T-cell (primary cell): ENCODE measurements around the gene CTDP1. TPM values are rescaled to one million over a fixed set of nuclear protein-coding genes. Genes with fewer than 3 reads are reported as not detected.
"Not testable (repeated sequence)": the region's sequence is repeated elsewhere in the genome, so short reads cannot be mapped to it uniquely, and the experiment has no call there.

ENCODE experiments used
- ATAC-seq, 4 experiments: fragments of 200-7000 bp in 3 of 4; fragments of 150-1000 bp in 1 of 4; cut with Tn5 transposase; replicated peaks in 1 of 4; 1 replicate in 3 of 4; 2 replicates in 1 of 4; pipeline ENCODE4 v1.10.0; 2021; ENCODE audit warnings: moderate library complexity in 3 of 4, mild to moderate bottlenecking in 2 of 4, moderate number of reproducible peaks in 1 of 4
- CTCF ChIA-PET, 2 donors: fragments of 300-600 bp; sonication (Branson Sonifier 250); formaldehyde crosslinking; loops; one replicate each; lab custom pipeline; 2022; ENCODE audit warnings: antibody characterized with exemption in 2 of 2; lab: Charles Lee
- POLR2A ChIA-PET, 2 donors: fragments of 300-600 bp; sonication (Branson Sonifier 250); formaldehyde crosslinking; loops; one replicate each; lab custom pipeline; 2022; ENCODE audit warnings: antibody characterized with exemption in 2 of 2; lab: Charles Lee
- DNase-seq, 35 experiments: peaks; one replicate each; pipeline versions ENCODE4 v3.0.0 to v3.0.0-alpha.2; 2013 to 2023
- H3K27ac ChIP-seq: one replicate; pipeline ENCODE4 v1.5.1; 2013; ENCODE audit warnings: low read length
- H3K27me3 ChIP-seq, 2 experiments: replicated peaks in 1 of 2; 1 replicate in 1 of 2; 2 replicates in 1 of 2; pipeline versions ENCODE4 v1.6.1 to v1.7.0; 2013; ENCODE audit warnings: low read length in 1 of 2, mixed read lengths in 1 of 2; ENCODE audit not compliant: control insufficient read depth in 2 of 2, insufficient read depth in 2 of 2; ENCODE audit errors: extremely low read depth in 1 of 2
- H3K36me3 ChIP-seq, 2 donors: 1 replicate in 1 of 2; 2 replicates in 1 of 2; pipeline versions ENCODE4 v1.6.1 to v1.7.0; 2013; ENCODE audit warnings: low read length in 1 of 2; ENCODE audit not compliant: control insufficient read depth in 2 of 2, insufficient read depth in 1 of 2; ENCODE audit errors: extremely low read depth in 1 of 2
- H3K4me1 ChIP-seq, 2 experiments: 1 replicate in 1 of 2; 2 replicates in 1 of 2; pipeline versions ENCODE4 v1.6.1 to v1.7.0; 2013; ENCODE audit warnings: low read length in 2 of 2, mixed read lengths in 1 of 2; ENCODE audit not compliant: insufficient read depth in 2 of 2, control insufficient read depth in 1 of 2; ENCODE audit errors: extremely low read depth in 1 of 2
- H3K4me3 ChIP-seq, 2 donors: 1 replicate in 1 of 2; 2 replicates in 1 of 2; pipeline versions ENCODE4 v1.5.1 to v1.7.0; 2013; ENCODE audit warnings: mild to moderate bottlenecking in 2 of 2, low read length in 1 of 2, moderate library complexity in 1 of 2; ENCODE audit not compliant: control insufficient read depth in 1 of 2; ENCODE audit errors: extremely low read depth in 1 of 2
- H3K9me3 ChIP-seq: 2 replicates; pipeline ENCODE4 v1.7.0; 2013
- H3K27ac Mint-ChIP-seq, 2 donors: one replicate each; pipeline ENCODE4 v1.8.0; 2020 to 2021; ENCODE audit warnings: mild to moderate bottlenecking in 2 of 2, mixed read lengths in 2 of 2
- H3K27me3 Mint-ChIP-seq, 2 donors: one replicate each; pipeline ENCODE4 v1.8.0; 2021 to 2022; ENCODE audit warnings: mixed read lengths in 2 of 2
- H3K36me3 Mint-ChIP-seq: one replicate; pipeline ENCODE4 v1.8.0; 2021; ENCODE audit warnings: mixed read lengths
- H3K4me1 Mint-ChIP-seq, 3 donors: one replicate each; pipeline ENCODE4 v1.8.0; 2020 to 2022; ENCODE audit warnings: mixed read lengths in 3 of 3, mild to moderate bottlenecking in 1 of 3
- H3K4me3 Mint-ChIP-seq, 3 donors: one replicate each; pipeline ENCODE4 v1.8.0; 2020 to 2022; ENCODE audit warnings: mild to moderate bottlenecking in 3 of 3, mixed read lengths in 3 of 3, moderate library complexity in 3 of 3
- H3K9me3 Mint-ChIP-seq, 3 donors: one replicate each; pipeline ENCODE4 v1.8.0; 2020 to 2022; ENCODE audit warnings: mixed read lengths in 3 of 3
- WGBS: methylation state at CpG from one replicate; pipeline ENCODE4 v1.1.5; 2013; ENCODE audit warnings: missing lambda C conversion rate; ENCODE audit not compliant: insufficient coverage; 5-methylcytosine and 5-hydroxymethylcytosine counted together
- total RNA-seq, 35 experiments: library from RNA in 6 of 35; stranded (reverse) in 6 of 35; fragments of 120-200 nt in 1 of 35; gene quantifications; one replicate each; pipeline versions ENCODE4 v1.2.1 to v1.2.4 and lab custom pipeline; 2013 to 2026

Gene CTDP1
- total RNA-seq, 5 donors from 2014 or later (not counting 1 experiment from before 2014, with no cell fraction given) = 46.3 to 78.0 (median 49.4) TPM

GRCh38 chr18:79739440-79739778, 59.8 kb downstream of the CTDP1 start:
- no peak overlapping the region for H3K4me3 ChIP-seq
- H3K27ac Mint-ChIP-seq = no peak overlapping the region
- H3K27ac ChIP-seq = no peak overlapping the region
- ChIA-PET POLR2A (no interaction called here), CTCF (no interaction called here)
- H3K4me3 Mint-ChIP-seq = no peak overlapping the region
- peaks cover 53 to 68% of the 10 kb centered on the region in 2 donors for H3K36me3 ChIP-seq
- H3K36me3 Mint-ChIP-seq = peaks cover 89% of the 10 kb centered on the region
- H3K27me3 ChIP-seq = no peaks in the 10 kb centered on the region
- no peaks in the 10 kb centered on the region for H3K27me3 Mint-ChIP-seq
- H3K9me3 Mint-ChIP-seq = peaks cover 0 to 8% (median under 1%) of the 10 kb centered on the region in 3 donors
- peaks cover 2% of the 10 kb centered on the region for H3K9me3 ChIP-seq
- no peak for DNase-seq
- H3K4me1 ChIP-seq = no peaks in the 10 kb centered on the region
- 96% methylated on average over 13 of the region's 15 CpGs for WGBS
- H3K4me1 Mint-ChIP-seq = peaks cover 0 to 5% (median 0%) of the 10 kb centered on the region in 3 donors
- no peak for ATAC-seq

- peaks cover 50 to 66% of the 10 kb centered on the region in 2 donors for H3K36me3 ChIP-seq
- H3K27me3 ChIP-seq, POLR2A ChIA-PET, H3K4me1 ChIP-seq, H3K4me3 Mint-ChIP-seq, H3K4me3 ChIP-seq, H3K27me3 Mint-ChIP-seq, ATAC-seq, H3K9me3 ChIP-seq, CTCF ChIA-PET, DNase-seq, H3K27ac Mint-ChIP-seq, H3K4me1 Mint-ChIP-seq, H3K27ac ChIP-seq: not testable (repeated sequence)
- peaks cover 0 to 11% (median 2%) of the 10 kb centered on the region in 3 donors for H3K9me3 Mint-ChIP-seq
- 95% methylated on average over 12 of the region's 27 CpGs for WGBS
- peaks cover 89% of the 10 kb centered on the region for H3K36me3 Mint-ChIP-seq
Observed at GRCh38 chr18:79740047-79740446, 60.4 kb downstream of the CTDP1 start.

GRCh38 chr18:79740521-79741361, 61.1 kb downstream of the CTDP1 start:
- ChIA-PET POLR2A (no interaction called here), CTCF (no interaction called here)
- WGBS = 98% methylated on average over 19 of the region's 26 CpGs
- ATAC-seq = no peak
- Mint-ChIP-seq H3K27ac (no peak overlapping the region), H3K27me3 (no peaks in the 10 kb centered on the region), H3K4me1 (peaks cover 0 to 6% (median 0%) of the 10 kb centered on the region in 3 donors), H3K36me3 (peaks cover 82% of the 10 kb centered on the region), H3K4me3 (no peak overlapping the region), H3K9me3 (peaks cover 0 to 11% (median 2%) of the 10 kb centered on the region in 3 donors)
- H3K27ac ChIP-seq = no peak overlapping the region
- no peaks in the 10 kb centered on the region for H3K4me1 ChIP-seq
- peaks cover 43 to 64% of the 10 kb centered on the region in 2 donors for H3K36me3 ChIP-seq
- DNase-seq = no peak
- H3K9me3 ChIP-seq = peaks cover 2% of the 10 kb centered on the region
- no peak overlapping the region for H3K4me3 ChIP-seq
- no peaks in the 10 kb centered on the region for H3K27me3 ChIP-seq

DNA sequence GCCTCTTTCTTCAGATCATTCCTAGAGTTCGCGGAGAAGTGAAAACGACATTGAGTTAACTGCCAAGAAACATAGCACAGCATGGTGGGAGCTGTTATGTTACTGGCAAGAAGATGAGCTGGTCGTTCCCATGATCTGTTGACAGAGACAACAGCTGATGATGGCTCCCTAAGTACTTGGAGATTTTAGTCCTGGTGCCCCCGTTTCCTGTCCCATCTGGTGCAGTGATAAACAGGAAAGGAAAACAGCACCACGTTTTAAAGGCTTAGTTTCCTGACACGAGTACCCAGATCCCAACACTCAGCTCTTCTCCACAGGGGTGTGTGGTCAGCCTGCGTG, 61.7 kb downstream of the CTDP1 start:
- no peak for DNase-seq
- 91% methylated on average over 4 of the region's 8 CpGs for WGBS
- H3K27me3 Mint-ChIP-seq = no peaks in the 10 kb centered on the region
- Histone ChIP-seq H3K27ac (no peak overlapping the region), H3K4me1 (no peaks in the 10 kb centered on the region), H3K9me3 (peaks cover 2% of the 10 kb centered on the region), H3K4me3 (no peak overlapping the region), H3K27me3 (no peaks in the 10 kb centered on the region), H3K36me3 (peaks cover 38 to 58% of the 10 kb centered on the region in 2 donors)
- no peak for ATAC-seq
- no peak overlapping the region for H3K4me3 Mint-ChIP-seq
- peaks cover 0 to 11% (median 2%) of the 10 kb centered on the region in 3 donors for H3K9me3 Mint-ChIP-seq
- POLR2A ChIA-PET = no interaction called here
- CTCF ChIA-PET = no interaction called here
- H3K27ac Mint-ChIP-seq = no peak overlapping the region
- H3K4me1 Mint-ChIP-seq = peaks cover 0 to 6% (median 0%) of the 10 kb centered on the region in 3 donors
- H3K36me3 Mint-ChIP-seq = peaks cover 80% of the 10 kb centered on the region

GRCh38 chr18:79742076-79742475, 62.5 kb downstream of the CTDP1 start:
- no peaks in the 10 kb centered on the region for H3K27me3 ChIP-seq
- DNase-seq = no peak
- H3K9me3 ChIP-seq = peaks cover 2% of the 10 kb centered on the region
- ChIA-PET CTCF (no interaction called here), POLR2A (no interaction called here)
- H3K4me3 Mint-ChIP-seq = no peak overlapping the region
- no peak overlapping the region for H3K27ac Mint-ChIP-seq
- no peaks in the 10 kb centered on the region for H3K4me1 ChIP-seq
- H3K27ac ChIP-seq = no peak overlapping the region
- no peaks in the 10 kb centered on the region for H3K27me3 Mint-ChIP-seq
- H3K4me1 Mint-ChIP-seq = peaks cover 0 to 6% (median 0%) of the 10 kb centered on the region in 3 donors
- peaks cover 0 to 11% (median 2%) of the 10 kb centered on the region in 3 donors for H3K9me3 Mint-ChIP-seq
- H3K36me3 ChIP-seq = peaks cover 33 to 57% of the 10 kb centered on the region in 2 donors
- ATAC-seq = no peak
- no peak overlapping the region for H3K4me3 ChIP-seq
- no CpG with 5 or more reads among the region's 4 CpGs for WGBS
- peaks cover 79% of the 10 kb centered on the region for H3K36me3 Mint-ChIP-seq

DNA sequence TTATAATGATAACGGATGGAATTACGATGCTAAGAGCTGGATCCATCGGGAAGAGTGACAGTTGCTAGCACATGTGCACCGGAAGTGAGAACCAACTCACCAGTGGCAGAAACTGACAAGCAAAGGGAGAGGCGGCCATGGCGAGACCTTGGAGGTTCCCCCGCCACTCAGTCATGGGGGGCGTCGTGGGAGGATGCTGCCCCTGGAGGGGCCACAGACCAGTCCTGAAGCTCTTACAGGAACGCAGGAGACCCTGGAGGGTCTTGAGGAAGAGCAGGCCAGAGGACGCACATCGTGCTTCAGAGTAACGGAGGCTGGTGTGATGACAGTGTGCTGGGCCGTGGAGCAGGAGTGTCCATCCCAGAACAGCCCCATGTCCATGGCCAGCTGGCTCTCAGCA, 65.0 kb downstream of the CTDP1 start:
- WGBS = 95% methylated on average over 14 of the region's 14 CpGs
- ATAC-seq = no peak
- no peak overlapping the region for H3K4me3 ChIP-seq
- DNase-seq = no peak
- POLR2A ChIA-PET = no interaction called here
- Mint-ChIP-seq H3K4me3 (no peak overlapping the region), H3K9me3 (peaks cover 0 to 7% (median 2%) of the 10 kb centered on the region in 3 donors), H3K4me1 (peaks cover 0 to 7% (median 0%) of the 10 kb centered on the region in 3 donors), H3K36me3 (peaks cover 70% of the 10 kb centered on the region), H3K27me3 (no peaks in the 10 kb centered on the region), H3K27ac (no peak overlapping the region)
- peaks cover 2% of the 10 kb centered on the region for H3K9me3 ChIP-seq
- H3K36me3 ChIP-seq = peaks cover 20 to 52% of the 10 kb centered on the region in 2 donors
- no peaks in the 10 kb centered on the region for H3K27me3 ChIP-seq
- H3K4me1 ChIP-seq = no peaks in the 10 kb centered on the region
- CTCF ChIA-PET = no interaction called here
- no peak overlapping the region for H3K27ac ChIP-seq
